Activated naive CD4-positive, alpha-beta T cell treated with anti-CD3 and anti-CD28 coated beads, Interleukin-2, amount 10 ng/mL, durations not matched to agents 7 days and 5 days (primary cell): ENCODE measurements around the gene PLPP1.

ENCODE experiments used
- CTCF ChIA-PET: fragments of 350-600 bp; sonication (Branson Sonifier 250); formaldehyde crosslinking; loops from one replicate; lab custom pipeline; 2021; ENCODE audit warnings: antibody characterized with exemption; lab: Charles Lee
- DNase-seq: peaks from one replicate; pipeline ENCODE4 v3.0.0-alpha.2; 2020
- H3K27ac Mint-ChIP-seq: one replicate; pipeline ENCODE4 v1.8.0; 2021; ENCODE audit warnings: mild to moderate bottlenecking, moderate library complexity, mixed read lengths
- H3K27me3 Mint-ChIP-seq: one replicate; pipeline ENCODE4 v1.8.0; 2021; ENCODE audit warnings: mild to moderate bottlenecking, mixed read lengths
- H3K36me3 Mint-ChIP-seq: one replicate; pipeline ENCODE4 v1.8.0; 2021; ENCODE audit warnings: mixed read lengths
- H3K4me1 Mint-ChIP-seq: one replicate; pipeline ENCODE4 v1.8.0; 2021; ENCODE audit warnings: mixed read lengths
- H3K4me3 Mint-ChIP-seq: one replicate; pipeline ENCODE4 v1.8.0; 2021; ENCODE audit warnings: mild to moderate bottlenecking, moderate library complexity, mixed read lengths
- H3K9me3 Mint-ChIP-seq: one replicate; pipeline ENCODE4 v1.8.0; 2021; ENCODE audit warnings: mixed read lengths

PLPP1 gene

DNA sequence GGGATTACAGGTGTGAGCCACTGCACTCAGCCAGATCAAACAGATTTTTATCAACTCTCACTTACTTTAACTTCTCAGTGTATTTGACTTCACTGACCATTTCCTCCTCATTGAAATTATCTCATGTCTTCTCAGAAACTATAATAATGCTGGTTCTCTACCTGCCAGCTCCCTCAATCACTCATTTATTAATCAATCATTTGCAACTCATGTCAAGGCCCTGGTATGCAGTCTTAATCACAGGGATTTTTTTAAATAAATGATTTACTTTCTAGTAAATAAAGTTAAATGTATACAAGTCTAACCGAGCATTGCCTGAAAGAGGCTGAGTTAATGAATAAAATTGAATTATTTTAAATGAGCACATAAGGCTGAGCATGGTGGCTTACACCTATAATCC, 63.3 kb downstream of the PLPP1 start:
- CTCF ChIA-PET, result no interaction called here
- H3K27ac Mint-ChIP-seq, result no peak overlapping the region
- no peaks in the 10 kb centered on the region for H3K9me3 Mint-ChIP-seq
- DNase-seq, result no peak
- H3K27me3 Mint-ChIP-seq, result no peaks in the 10 kb centered on the region
- H3K36me3 Mint-ChIP-seq, result peaks cover 14% of the 10 kb centered on the region
- peaks cover 14% of the 10 kb centered on the region for H3K4me1 Mint-ChIP-seq
- no peak overlapping the region for H3K4me3 Mint-ChIP-seq

DNA sequence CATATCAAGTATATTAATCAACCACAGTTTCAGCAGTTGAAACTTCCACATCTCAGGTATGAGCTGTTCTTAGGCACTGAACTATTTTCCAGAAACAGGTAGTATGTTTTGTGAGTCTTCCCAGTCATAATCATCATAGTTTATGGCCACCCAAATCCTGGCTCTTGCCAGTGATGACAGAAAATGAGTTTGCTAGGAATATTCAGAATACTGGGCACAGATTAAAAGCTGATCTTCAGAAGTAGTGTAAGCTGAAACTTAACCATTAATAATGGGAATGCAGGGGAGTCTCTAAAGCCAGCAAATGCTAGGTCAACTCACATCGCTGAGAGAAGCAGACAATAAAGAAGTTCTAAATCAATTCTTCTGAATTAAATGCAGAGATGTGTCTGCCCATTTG, 64.5 kb downstream of the PLPP1 start:
- Mint-ChIP-seq H3K4me1 (peaks cover 14% of the 10 kb centered on the region), H3K27me3 (no peaks in the 10 kb centered on the region), H3K27ac (no peak overlapping the region), H3K36me3 (peaks cover 23% of the 10 kb centered on the region), H3K9me3 (no peaks in the 10 kb centered on the region), H3K4me3 (no peak overlapping the region)
- no peak for DNase-seq
- CTCF ChIA-PET, result no interaction called here

DNA sequence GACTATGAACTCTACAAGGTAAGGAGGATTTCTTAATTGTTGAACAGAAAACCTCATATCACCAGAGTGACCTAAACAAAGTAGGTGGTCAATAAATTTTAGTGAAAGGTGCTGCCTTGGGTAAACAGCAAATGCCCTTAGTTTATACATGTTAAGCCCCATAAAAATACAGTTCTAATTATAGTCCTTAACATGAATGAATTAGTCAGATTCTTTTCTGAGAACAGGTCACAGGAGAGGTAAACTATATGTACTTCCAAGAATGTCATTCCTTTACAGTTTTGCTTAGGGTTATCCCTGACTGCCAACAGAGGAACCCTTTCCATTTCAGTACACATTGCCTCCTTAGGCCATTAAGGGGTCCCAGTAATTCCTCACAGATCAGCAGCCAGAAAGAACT, 64.9 kb downstream of the PLPP1 start:
- DNase-seq, result no peak
- Mint-ChIP-seq H3K9me3 (no peaks in the 10 kb centered on the region), H3K36me3 (peaks cover 23% of the 10 kb centered on the region), H3K4me1 (peaks cover 14% of the 10 kb centered on the region), H3K27ac (no peak overlapping the region), H3K27me3 (no peaks in the 10 kb centered on the region), H3K4me3 (no peak overlapping the region)
- CTCF ChIA-PET, result interaction anchor here (0.6 kb wide), 1 partner anchor 153 kb away, joined by 3 read pairs; no protein-coding TSS in a partner anchor

- Mint-ChIP-seq H3K9me3 (no peaks in the 10 kb centered on the region), H3K27me3 (no peaks in the 10 kb centered on the region), H3K27ac (no peak overlapping the region), H3K36me3 (peaks cover 31% of the 10 kb centered on the region), H3K4me1 (peaks cover 14% of the 10 kb centered on the region), H3K4me3 (no peak overlapping the region)
- DNase-seq, result no peak
- CTCF ChIA-PET, result no interaction called here
Measured at GRCh38 chr5:55467862-55468551, 66.8 kb downstream of the PLPP1 start.

DNA sequence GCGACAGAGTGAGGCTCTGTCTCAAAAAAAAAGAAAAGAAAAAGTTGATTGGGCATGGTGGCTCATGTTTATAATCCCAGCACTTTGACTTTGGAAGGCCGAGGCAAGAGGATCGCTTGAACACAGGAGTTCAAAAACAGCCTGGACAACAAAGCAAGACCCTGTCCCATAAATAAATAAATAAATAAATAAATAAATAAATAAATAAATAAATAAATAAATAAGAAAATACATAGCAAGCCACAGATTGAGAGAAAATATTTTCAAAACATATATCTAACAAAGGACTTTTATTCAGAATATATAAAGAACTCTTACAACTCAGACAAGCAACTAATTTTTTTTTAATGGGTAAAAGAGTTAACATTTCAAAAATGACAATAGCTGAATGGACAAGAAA, 71.2 kb downstream of the PLPP1 start:
- H3K27ac Mint-ChIP-seq, result no peak overlapping the region
- H3K4me1 Mint-ChIP-seq, result peaks cover 2% of the 10 kb centered on the region
- no peaks in the 10 kb centered on the region for H3K9me3 Mint-ChIP-seq
- H3K27me3 Mint-ChIP-seq, result no peaks in the 10 kb centered on the region
- no peak for DNase-seq
- CTCF ChIA-PET, result interaction anchor here (1.4 kb wide), 1 partner anchor 228 kb away, joined by 3 read pairs; no protein-coding TSS in a partner anchor
- H3K4me3 Mint-ChIP-seq, result no peak overlapping the region
- H3K36me3 Mint-ChIP-seq, result peaks cover 42% of the 10 kb centered on the region

DNA sequence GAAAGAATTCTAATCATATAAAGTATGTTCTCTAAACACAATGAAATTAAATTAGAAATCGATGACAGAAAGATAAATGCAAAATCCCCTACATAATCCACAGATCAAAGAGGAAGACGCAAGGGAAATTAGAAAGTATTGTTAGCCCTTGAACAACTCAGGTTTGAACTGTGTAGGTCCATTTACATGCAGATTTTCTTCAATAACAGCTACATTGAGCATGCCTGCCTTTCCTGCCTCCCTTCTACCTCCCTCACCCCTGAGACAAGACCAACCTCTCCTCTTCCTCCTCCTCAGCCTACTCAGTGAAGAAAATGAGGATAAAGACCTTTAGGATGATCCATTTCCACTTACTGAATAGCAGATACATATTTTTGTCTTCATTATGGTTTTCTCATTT, 75.2 kb downstream of the PLPP1 start:
- no peak overlapping the region for H3K4me3 Mint-ChIP-seq
- no peaks in the 10 kb centered on the region for H3K4me1 Mint-ChIP-seq

DNA sequence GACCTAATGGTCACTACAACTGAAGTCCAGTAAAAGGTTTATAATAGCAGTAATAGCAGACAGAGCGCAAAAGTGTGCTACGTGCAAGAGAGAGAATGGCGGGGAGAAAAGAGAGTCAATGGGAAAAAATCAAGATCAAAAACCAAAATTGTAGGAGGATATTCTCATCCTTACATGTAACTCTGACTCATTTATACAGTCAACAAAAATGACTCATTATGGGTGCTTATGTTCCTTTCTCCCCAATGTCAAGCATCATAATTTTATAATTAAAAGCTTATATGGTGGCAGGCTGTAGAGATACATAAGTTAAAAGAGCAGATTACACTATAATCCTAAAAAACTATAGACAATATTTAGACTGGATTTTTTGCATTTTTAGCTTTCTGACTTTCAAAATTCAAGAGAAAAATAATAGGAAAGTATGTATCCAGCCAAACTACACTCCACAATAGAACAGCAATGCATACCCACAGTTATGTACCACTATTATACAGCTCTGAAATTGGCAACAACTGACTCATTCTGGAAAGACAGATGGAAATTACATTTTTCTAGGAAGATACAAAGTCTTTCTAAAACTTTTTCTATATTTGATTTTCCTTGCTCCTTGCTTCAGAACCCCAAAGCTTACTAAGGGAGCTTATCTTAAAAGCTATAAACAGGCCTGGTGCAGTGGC, 78.4 kb downstream of the PLPP1 start:
- Mint-ChIP-seq H3K4me3 (no peak overlapping the region), H3K4me1 (peaks cover 6% of the 10 kb centered on the region), H3K27me3 (no peaks in the 10 kb centered on the region), H3K9me3 (no peaks in the 10 kb centered on the region), H3K27ac (no peak overlapping the region), H3K36me3 (peaks cover 30% of the 10 kb centered on the region)
- CTCF ChIA-PET, result interaction anchor here (1.1 to 1.8 kb wide), 2 partner anchors 23 to 235 kb away, joined by 5 to 6 read pairs; no protein-coding TSS in a partner anchor
- DNase-seq, result no peak

More for the DNA sequence above, 75.2 kb downstream of the PLPP1 start:
- no peak for DNase-seq
- Mint-ChIP-seq H3K27me3 (no peaks in the 10 kb centered on the region), H3K27ac (no peak overlapping the region), H3K36me3 (peaks cover 29% of the 10 kb centered on the region), H3K9me3 (no peaks in the 10 kb centered on the region)
- CTCF ChIA-PET, result interaction anchor here (0.7 kb wide), 1 partner anchor 554 kb away, joined by 4 read pairs; no protein-coding TSS in a partner anchor

GRCh38 chr5:55454282-55454681, 80.5 kb downstream of the PLPP1 start:
- H3K27ac Mint-ChIP-seq, result no peak overlapping the region
- no peaks in the 10 kb centered on the region for H3K9me3 Mint-ChIP-seq
- peaks cover 6% of the 10 kb centered on the region for H3K4me1 Mint-ChIP-seq
- no peak for DNase-seq
- no peak overlapping the region for H3K4me3 Mint-ChIP-seq
- CTCF ChIA-PET, result interaction anchor here (0.9 kb wide), 1 partner anchor 11 kb away, joined by 3 read pairs; no protein-coding TSS in a partner anchor
- H3K27me3 Mint-ChIP-seq, result no peaks in the 10 kb centered on the region
- peaks cover 25% of the 10 kb centered on the region for H3K36me3 Mint-ChIP-seq

DNA sequence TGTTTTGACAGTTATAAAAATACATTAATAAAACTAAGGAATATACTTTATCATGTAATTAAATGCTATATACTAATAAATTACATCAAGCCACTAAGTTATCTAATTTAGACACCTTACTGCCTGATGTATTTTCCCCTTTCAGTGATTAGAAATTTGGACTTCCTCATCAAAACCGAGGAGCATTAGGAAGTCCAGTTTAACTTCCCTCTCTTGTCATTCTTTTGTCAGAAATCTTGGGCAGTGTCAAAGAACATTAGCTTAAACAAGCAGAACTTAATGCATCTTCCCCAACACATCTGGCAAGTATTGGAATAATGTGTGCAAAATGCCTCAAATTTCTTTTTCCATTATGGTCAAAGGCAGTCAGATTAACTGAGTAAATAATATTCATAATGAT, 81.6 kb downstream of the PLPP1 start:
- Mint-ChIP-seq H3K9me3 (no peaks in the 10 kb centered on the region), H3K36me3 (peaks cover 27% of the 10 kb centered on the region), H3K4me1 (peaks cover 6% of the 10 kb centered on the region), H3K27ac (no peak overlapping the region), H3K4me3 (no peak overlapping the region), H3K27me3 (no peaks in the 10 kb centered on the region)
- DNase-seq, result no peak
- CTCF ChIA-PET, result no interaction called here

- no peak overlapping the region for H3K4me3 Mint-ChIP-seq
- no peaks in the 10 kb centered on the region for H3K27me3 Mint-ChIP-seq
- no peak for DNase-seq
- no peaks in the 10 kb centered on the region for H3K9me3 Mint-ChIP-seq
- peaks cover 6% of the 10 kb centered on the region for H3K4me1 Mint-ChIP-seq
- CTCF ChIA-PET, result no interaction called here
- peaks cover 34% of the 10 kb centered on the region for H3K36me3 Mint-ChIP-seq
- H3K27ac Mint-ChIP-seq, result no peak overlapping the region
Measured at GRCh38 chr5:55451976-55452375, 82.8 kb downstream of the PLPP1 start.

DNA sequence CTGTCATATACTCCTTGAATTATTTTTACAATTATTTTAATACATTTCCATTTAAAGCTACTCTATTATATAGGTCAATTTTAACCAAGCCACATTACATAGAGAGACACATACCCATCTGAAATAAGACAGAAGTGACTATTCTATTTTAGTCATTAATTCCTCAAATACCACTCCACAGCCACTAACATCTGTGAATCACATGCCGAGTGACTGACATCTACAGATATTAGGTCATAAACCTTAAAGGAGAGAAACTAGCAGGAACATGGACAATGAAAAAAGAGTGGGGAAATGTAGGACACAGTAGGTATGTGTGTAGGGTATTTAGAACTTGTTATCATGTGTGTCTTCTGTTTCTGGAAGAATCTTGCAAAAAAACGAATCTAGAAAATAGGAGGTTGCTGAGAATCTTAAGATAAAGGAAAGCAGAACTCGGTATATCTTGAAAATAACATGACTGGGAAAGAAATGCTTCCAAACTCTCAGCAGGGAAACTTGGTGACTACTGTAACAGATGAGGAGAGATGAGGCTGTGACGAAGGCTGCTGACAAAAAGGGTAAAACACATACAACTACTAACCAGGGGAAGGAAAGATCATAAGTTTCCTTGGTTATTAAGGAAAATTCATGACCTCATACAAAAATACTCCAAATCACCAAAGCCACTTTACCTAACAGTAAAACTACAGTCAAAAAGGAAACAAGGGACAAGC, 84.6 kb downstream of the PLPP1 start:
- no peak for DNase-seq
- H3K4me3 Mint-ChIP-seq, result no peak overlapping the region
- H3K36me3 Mint-ChIP-seq, result peaks cover 36% of the 10 kb centered on the region
- no peaks in the 10 kb centered on the region for H3K9me3 Mint-ChIP-seq
- H3K4me1 Mint-ChIP-seq, result peaks cover 6% of the 10 kb centered on the region
- H3K27me3 Mint-ChIP-seq, result no peaks in the 10 kb centered on the region
- H3K27ac Mint-ChIP-seq, result no peak overlapping the region
- CTCF ChIA-PET, result no interaction called here

DNA sequence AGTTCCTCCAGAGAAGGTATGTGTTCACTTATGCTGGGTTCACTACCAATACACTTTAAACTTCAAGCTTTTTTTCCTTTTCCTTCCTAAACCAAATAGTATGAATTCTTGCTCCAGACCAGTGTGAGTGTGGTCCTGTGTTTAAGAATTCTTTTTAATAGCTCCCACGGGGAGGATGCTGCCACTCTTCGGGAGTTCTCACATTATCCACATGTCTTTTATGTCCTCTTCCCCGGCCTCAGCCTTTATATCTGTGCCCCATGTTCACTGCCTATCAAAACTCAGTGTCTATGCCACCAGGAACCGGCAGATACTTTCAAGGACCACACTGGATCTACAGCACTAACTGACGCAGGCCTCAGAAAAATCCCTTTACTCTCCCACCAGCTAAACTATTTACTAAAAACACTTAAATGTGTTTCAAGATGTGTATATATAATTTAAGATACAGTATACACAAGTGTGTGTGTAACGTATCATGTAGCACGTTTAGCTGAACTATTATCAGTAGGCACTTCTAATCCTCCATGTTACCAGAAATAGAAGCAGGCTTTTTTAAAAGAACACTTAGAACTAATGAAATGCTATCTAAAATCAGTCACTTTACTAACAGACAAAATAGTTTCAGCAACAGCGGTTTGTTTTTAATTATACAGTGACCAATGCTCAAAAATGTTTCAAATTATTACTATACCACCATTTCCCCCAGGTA, 88.0 kb downstream of the PLPP1 start:
- no peaks in the 10 kb centered on the region for H3K9me3 Mint-ChIP-seq
- CTCF ChIA-PET, result no interaction called here
- H3K27ac Mint-ChIP-seq, result no peak overlapping the region
- peaks cover 1% of the 10 kb centered on the region for H3K4me1 Mint-ChIP-seq
- DNase-seq, result no peak
- H3K27me3 Mint-ChIP-seq, result no peaks in the 10 kb centered on the region
- peaks cover 26% of the 10 kb centered on the region for H3K36me3 Mint-ChIP-seq
- no peak overlapping the region for H3K4me3 Mint-ChIP-seq

DNA sequence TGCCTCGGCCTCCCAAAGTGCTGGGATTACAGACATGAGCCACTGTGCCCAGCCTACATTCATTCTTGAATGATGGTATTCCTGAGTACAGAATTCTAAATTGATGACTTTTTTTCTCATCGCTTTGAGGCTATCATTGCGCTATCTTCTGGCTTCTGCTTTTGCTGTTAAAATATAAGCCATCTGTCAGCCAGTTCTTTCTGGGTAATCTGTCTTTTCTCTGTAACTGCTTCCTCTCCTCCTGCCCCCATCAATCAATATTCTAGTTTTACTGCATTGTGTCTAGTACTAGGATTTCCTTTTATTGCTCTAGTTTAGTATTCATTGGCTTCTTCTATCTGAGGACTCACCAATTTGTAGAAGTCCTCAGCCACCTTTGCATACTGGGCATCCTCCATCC, 89.0 kb downstream of the PLPP1 start:
- Mint-ChIP-seq H3K4me3 (no peak overlapping the region), H3K27ac (no peak overlapping the region), H3K36me3 (peaks cover 29% of the 10 kb centered on the region), H3K9me3 (no peaks in the 10 kb centered on the region), H3K27me3 (no peaks in the 10 kb centered on the region), H3K4me1 (peaks cover 9% of the 10 kb centered on the region)
- DNase-seq, result no peak
- CTCF ChIA-PET, result interaction anchor here (1.1 kb wide), 1 partner anchor 70 kb away, joined by 3 read pairs; no protein-coding TSS in a partner anchor

DNA sequence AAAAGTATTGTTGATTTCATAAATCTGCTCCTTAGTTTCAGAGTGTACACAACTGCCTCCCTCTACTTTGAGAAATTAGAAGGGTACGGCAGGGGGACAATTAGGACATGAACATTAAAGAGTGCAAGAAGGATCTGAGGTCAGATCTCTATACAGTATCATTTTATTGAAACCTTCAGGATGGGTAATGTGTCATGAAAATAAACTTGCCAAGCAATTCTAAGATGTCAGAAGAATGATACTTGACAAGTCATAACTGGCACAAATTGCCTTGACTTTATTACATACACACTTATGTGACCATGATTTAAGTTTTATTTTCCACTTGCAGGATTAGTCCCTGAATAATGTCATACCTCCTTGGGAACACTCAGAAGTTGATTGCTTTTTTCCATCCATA, 92.8 kb downstream of the PLPP1 start:
- H3K9me3 Mint-ChIP-seq, result no peaks in the 10 kb centered on the region
- no peak overlapping the region for H3K4me3 Mint-ChIP-seq
- peaks cover 16% of the 10 kb centered on the region for H3K4me1 Mint-ChIP-seq
- H3K27me3 Mint-ChIP-seq, result no peaks in the 10 kb centered on the region
- CTCF ChIA-PET, result no interaction called here
- peaks cover 43% of the 10 kb centered on the region for H3K36me3 Mint-ChIP-seq
- DNase-seq, result no peak
- H3K27ac Mint-ChIP-seq, result no peak overlapping the region
